DMS 273 (cell line): ENCODE results near the gene ZDHHC14.
"Not testable (repeated sequence)": the region's sequence is repeated elsewhere in the genome, so short reads cannot be mapped to it uniquely, and the experiment has no call there.

Source experiments
- DNase-seq: peaks from one replicate; lab custom pipeline; 2025; ENCODE audit not compliant: unreplicated experiment; lab: John Stamatoyannopoulos, UW

The ZDHHC14 gene

DNA sequence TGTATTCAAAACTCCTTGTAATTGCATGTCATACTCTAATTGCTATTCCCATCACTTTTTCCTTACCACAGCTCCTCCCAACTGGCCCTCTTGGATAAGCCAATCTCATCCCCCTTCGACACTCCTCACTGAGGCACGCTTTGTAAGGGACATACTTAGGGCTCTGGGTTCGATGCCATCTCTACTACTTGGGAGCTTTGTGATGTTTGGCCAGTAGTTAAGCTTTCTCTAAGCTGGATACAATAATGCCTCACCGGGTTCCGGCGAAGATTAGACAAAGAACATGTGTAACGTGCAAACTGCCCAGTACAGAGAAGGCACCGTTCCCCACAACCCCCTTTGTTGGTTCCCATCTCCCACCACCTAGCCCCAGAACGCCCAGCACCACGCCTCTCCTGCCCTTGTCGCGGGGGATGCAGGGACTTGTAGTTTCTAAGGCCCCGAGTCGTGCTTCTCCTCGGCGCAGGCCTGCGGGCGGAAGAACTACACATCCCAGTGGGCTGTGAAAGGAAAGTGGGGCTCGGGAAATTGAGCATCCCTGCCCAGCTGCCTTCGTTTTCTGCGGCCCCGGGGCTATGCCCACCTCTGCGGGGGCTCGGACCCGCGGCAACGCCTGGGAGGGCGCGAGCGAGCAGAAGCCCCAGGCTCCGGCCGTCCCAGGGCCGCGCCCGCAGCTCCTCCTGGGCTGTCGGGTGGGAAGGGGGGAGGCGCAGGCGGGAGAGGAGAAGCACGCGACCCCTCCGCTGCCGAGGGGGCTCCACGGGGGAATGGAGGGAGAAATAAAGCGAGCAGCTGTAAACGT is 1.1 kb upstream of the ZDHHC14 start:
- DNase-seq, result peak; percentile 98

DNA sequence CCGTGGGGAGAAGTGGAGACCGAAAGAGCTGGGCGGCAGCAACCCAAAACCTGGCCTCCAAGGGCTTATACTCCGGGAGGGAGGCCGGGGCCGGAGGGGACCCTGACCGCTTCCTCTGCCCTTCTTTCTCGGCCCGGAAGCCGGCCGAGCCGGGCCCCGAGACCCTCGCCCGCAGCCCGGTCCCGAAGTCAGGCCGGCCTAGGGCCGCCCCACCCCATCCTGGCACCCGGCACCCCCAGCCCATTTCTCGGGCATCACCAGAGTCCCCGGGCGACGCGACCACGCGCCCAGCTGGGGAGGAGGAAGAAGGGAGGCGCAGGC is 572 bp upstream of the ZDHHC14 start:
- DNase-seq, result no peak

DNA sequence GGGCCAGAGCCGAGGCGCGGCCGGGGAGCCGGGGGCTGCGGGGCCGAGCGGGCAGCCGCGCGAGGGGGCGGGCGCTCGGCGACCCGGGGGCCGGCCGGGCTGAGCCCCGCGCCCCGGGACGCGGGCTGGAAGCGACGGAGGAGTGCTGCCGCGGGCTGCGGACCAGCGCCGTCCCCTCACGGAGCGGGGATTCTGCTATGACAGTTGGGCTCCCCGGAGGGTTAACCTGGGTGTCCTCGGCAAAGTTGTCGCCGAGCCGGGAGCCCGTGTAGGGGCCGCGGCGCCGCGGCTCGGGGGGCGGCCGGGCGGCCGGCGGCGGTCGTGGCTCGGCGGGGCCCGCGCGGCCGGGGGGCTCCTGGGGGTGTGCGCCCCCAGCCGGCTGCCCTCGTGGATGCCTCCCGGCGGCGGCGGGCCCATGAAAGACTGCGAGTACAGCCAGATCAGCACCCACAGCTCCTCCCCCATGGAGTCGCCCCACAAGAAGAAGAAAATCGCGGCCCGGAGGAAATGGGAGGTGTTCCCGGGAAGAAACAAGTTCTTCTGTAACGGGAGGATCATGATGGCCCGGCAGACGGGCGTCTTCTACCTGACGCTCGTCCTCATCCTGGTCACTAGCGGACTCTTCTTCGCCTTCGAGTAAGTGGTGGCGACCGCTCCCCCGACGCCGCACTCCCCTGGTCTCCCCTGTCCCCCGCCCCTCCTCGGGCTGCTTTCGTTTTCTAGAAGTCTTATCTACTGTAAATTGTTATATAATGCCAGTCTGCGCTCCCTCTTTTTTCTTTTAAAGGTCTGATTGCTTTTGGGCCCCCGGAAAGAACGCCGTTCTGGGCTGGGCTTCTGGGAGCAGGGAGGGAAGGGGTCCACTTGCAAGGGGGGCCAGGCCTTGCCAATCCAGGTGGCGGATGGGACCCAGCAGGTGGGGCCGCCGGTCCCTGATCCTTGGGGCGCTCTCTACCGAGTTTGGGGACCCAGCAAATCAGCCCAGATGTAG is 936 bp downstream of the ZDHHC14 start:
- peak; percentile 78 for DNase-seq

DNA sequence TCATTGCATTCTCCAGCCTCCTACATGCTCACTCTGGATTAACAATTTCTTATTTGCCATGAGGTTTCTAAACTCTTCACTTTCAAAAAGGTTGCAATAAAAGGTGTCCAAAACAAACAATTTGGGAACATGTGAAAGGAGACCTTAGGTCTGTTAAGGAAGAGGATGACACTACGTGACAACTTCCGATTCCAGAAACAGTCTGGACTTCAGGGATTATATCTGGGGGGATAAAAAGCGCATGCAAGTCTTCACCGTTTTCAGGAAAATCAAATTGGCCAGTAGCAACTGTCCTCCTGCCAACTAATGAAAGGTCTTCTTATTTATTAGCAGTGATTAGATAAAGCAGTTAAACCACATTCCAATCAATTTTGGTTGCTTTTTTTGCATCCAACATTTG is 1.8 kb downstream of the ZDHHC14 start:
- peak; percentile 15 for DNase-seq

DNA sequence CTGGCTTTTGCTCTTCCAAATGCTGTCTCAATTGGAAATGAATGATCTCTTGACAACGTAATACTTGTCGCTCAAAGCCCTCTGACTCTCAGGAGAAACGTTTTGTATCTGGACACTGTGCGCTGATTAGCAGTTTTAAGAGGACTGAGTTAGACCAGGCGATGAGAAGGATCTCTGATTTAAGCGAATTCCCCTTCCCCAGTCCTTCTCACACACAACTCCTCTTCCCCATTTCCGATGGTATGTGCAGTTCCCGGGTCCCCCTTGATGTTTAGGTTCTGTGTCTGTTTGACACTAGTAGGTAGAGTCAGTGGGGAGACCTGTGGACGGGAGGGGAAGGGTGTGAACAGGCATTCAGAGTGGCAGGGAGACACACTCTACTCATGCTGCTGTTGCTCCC is 2.5 kb downstream of the ZDHHC14 start:
- DNase-seq, result peak; percentile 36

DNA sequence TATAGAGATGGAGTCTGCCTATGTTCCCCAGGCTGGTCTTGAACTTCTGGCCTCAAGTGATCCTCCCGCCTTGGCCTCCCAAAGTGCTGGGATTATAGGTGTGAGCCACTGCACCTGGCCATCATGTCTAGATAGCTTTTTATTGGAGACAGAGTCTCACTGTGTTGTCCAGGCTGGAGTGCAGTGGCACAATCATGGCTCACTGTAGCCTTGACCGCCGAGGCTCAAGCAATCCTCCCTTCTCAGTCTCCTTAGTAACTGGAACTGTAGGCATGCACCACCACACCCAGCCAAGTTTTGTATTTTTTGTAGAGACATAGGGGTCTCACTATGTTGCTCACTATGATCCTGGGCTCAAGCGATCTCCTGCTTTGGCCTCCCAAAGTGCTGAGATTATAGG is 4.0 kb downstream of the ZDHHC14 start:
- DNase-seq, result not testable (repeated sequence)

DNA sequence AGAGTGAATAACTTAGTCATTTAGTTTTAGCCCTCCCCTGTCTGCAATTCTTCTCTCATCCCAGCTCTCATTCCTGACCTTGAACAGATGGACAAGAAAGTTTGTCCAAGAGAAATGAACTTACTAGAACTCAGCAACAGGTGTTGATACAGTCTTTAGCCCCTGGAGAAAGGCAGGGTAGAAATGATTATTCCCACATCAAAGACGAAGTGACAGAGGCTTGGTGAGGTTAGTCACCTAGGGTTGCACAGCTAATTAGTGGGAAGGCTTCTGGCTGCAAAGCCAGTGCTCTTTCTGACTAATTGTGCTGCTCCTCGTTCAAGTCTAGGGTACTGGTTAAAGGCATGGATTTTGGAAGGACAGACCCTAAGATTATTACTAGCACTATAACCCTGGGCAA is 4.5 kb downstream of the ZDHHC14 start:
- peak; percentile 64 for DNase-seq

DNA sequence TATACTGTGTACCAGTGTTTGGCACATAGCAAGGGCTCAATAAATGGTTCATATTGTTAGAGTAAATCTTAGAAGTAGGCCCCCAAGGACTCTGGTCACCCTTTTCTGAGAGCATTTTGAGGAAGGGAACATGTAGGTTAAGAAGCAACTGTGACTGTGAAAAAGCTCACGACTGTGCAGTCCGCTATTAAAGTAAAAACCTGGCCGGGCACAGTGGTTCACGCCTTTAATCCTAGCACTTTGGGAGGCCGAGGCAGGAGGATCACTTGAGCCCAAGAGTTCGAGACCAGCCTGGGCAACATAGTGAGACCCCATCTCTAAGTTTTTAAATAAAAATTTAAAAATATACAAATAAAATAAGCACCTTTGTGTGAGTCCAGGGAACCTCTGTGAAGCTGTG is 5.0 kb downstream of the ZDHHC14 start:
- no peak for DNase-seq

DNA sequence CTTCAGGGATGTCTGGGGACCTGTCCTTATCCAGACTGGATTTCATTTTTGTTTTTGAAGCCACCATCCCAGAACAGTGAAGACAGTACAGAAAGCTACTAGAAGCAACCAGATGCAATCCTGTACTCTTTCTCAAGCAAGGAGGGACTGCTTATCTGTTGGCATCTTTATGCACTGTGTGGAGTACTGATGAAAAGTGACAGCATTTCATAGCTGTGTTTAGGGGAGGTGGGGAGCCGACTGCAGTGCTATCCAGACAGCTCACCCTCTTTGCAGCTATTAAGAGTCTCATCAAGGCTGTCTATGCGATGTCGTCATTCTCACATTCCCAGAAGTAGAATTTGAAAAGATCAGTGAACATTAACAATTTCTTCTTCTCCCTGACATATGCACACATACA is 5.5 kb downstream of the ZDHHC14 start:
- DNase-seq, result no peak

DNA sequence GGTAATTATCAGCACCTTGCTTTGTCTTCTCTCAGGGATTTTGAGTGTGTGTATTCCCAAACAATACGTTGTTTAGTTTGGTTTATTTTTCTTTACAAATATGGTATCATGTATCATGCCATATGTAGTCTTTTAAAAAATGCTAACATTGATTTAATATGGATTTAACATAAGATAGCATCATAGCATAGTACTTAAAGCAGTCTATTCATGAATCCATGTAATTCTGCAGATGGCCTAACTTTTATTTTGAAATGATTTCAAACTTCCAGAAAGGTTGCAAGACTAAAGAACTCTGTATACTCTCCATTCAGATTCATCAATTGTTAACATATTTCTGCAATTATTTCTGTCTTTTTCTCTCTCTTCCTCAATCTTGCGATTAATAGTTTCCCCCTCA is 7.9 kb downstream of the ZDHHC14 start:
- DNase-seq, result no peak

DNA sequence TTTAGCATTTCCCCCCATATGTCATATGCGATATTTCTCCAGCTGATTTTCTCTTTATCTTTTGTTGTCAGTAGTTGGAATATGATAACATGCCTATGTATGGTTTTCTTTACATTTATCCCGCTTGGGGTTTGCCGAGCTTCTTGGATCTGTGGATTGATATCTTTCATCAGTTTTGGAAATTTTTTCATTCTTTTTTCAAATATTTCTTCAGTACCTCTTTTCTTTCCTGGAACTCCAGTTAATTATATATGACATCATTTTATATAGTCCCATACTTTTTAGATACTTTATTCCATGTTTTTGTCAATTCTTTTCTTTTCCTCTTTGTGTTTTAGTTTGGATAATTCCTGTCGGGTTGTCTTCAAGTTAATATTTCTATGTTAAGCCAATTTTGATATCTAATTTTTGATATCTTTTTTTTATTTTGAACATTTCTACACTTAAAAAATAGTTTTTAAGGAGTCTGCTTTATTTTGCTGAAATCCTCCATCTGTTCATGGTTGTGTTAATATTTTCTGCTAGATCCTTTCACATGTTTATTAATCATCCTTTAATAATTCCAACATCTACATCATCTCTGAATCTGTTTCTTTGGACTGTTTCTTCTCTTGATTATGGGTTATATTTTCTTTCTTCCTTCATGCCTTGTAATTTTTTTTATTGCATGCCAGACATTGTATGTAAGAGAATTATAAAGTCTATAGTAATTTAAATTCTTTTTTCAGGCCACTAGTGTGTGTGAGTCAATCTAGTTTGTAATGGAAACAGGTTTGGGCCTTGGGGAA is 9.5 kb downstream of the ZDHHC14 start:
- DNase-seq, result no peak

DNA sequence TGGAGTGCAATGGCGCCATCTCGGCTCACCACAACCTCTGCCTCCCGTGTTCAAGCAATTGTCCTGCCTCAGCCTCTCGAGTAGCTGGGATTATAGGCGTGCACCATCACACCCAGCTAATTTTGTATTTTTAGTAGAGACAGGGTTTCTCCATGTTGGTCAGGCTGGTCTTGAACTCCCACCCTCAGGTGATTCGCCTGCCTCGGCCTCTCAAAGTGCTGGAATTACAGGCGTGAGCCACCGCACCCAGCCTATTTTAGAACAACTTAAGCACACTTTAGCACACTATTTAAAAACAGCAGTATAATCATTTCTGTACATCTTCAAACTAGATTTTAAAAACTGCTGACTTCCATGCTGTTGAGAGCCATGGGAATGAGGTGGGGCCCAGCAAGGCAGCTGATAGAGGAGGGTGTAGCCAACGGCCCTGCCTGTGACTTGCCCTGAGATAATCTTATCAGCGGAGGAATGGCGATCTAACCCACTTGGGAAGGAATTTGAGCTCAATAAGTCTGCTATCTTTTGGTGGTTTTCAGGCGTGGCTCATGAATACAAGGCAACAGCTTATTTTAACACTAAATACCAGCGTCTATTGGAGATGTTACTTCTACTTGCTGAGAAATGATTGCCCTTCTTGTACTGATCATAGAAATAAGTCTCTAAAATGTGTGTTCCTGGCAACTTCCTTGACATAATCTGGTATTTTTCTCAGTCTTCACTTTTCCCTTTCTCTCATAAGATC is 12.1 kb downstream of the ZDHHC14 start:
- no peak for DNase-seq

DNA sequence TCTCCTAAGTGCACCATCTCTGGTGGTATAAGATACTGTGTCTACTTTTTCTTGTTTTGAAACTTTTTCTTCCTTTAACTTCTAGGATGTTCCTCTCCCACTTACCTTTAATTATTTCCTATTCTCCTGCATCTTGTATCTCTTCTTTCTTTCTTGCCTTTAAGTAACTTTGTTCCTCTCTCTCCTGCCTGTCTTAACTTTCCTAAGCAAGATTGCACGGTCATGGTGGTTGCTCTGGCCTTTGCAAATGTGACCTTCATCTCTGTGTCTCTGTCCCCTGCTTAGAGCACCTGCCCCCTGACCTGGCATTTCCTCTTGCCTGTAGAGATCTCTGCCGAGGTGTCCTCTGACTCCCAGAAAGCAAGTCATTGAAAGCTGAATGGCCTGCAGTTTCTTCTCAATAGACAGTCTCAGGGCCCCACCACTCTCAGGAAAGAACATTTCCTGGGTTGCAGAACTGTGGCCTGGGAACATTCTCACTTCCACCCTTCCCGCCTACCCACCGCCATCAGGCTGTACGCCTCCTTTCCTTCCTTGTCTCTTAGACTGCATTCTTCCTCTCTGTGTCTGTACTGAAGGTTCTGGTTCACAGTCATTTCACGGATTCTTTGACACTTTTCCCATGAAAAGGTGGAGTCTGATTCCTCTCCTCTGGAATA is 12.8 kb downstream of the ZDHHC14 start:
- DNase-seq, result no peak

DNA sequence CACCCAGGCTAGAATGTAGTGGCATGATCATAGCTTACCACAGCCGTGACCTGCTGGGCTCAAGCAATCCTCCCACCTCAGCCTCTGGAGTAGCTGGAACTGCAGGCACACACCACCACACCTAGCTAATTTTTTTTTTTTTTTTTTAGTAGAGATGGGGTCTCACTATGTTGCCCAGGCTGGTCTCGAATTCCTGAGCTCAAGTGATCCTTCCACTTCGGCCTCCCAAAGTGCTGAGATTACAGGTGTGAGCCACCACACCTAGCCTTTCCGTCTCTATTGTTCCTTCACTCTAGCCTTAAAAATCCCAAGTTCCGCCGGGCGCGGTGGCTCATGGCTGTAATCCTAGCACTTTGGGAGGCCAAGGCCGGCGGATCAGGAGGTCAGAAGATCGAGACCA is 14.2 kb downstream of the ZDHHC14 start:
- not testable (repeated sequence) for DNase-seq

DNA sequence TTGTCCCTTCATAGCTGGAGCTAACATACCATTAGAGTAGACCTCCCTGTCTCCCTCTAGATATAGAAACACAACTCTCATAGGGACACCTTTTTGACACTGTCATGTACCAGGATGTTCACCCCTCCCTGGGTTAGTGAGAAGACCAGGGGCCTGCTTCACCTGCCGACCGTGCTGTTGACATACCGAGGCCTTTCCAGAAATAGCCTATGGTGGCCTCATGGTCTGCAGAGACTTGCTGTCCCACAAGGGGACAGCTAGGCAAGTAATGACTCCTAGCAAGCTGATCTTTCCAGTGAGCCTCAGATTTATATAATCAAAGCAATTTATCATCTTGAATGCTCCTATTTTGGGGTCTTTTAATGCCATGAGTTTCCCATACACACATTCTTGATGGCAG is 15.0 kb downstream of the ZDHHC14 start:
- DNase-seq, result no peak

DNA sequence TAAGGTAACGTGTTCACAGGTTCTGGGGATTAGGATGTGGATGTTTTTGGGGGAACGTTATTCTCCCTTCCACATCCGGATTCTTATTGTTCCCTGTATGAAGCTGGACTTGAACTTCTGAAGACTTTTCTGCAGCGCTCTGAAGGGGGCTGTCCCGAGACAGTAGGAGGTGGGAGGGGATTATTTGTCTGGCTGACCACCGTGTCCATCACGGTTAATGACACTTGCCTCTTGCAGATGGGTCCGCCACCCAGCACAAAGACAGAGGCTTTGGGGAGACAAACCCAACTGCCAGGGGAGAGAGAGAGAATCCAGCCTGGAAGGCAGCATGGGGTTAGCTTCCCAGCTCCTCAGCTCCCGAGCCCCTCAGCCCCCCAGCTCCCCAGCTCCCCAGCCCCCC is 16.7 kb downstream of the ZDHHC14 start:
- DNase-seq, result no peak

DNA sequence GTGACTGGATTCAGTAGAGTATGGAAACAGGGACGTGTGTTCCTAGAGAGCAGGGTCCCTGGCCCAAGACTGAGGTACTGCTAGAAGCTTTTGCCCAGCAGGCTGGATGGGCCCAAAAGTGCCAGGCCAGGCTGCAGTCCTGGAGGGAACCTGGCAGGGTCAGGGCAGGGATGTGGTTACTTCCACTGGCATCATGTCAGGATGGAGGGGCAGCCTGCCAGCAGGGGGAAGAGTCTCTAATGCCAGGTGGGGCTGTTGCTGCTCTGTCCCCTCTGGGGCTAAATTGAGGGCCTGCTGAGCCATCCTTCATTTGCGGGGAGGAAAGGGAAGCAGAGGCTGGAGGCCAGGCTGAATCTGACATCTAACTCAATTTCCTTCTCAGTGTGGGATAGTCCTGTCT is 17.2 kb downstream of the ZDHHC14 start:
- peak; percentile 23 for DNase-seq

DNA sequence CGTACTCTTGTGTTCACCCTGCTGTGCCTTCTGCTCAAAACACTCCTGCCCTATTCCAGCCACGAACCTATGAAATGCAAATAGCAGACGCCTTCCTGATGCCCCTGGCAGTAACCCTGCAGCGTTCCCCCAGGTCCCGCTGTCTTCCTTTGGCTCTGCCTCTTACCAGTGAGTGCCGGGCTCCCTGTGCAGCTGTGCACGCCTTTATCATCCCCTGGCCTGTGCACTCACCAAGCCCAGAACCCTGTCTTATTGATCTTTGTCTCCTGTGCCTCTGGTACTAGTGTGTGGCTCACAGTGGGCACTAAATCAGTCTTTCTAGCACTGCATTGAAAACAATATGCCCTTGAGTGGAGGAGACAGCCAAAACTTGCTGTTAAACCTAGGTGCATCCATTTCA is 19.7 kb downstream of the ZDHHC14 start:
- DNase-seq, result no peak

DNA sequence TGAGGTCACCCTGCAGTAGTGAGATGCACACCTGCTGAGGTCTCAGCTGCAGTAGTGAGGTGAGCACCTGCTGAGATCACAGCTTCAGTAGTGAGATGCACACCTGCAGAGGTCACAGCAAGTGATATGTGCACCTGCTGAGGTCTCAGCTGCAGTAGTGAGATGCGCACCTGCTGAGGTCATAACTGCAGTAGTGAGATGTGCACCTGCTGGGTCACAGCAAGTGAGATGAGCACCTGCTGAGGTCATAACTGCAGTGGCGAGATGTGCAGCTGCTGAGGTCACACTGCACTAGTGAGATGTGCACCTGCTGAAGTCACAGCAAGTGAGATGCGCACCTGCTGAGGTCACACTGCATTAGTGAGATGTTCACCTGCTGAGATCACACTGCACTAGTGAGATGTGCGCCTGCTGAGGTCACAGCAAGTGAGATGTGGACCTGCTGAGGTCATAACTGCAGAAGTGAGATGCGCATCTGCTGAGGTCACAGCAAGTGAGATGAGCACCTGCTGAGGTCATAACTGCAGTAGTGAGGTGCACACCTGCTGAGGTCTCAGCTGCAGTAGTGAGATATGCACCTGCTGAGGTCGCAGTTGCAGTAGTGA is 20.8 kb downstream of the ZDHHC14 start:
- no peak for DNase-seq
